Neural progenitor cell (in vitro differentiated cells): Measurements from ENCODE around the gene NLRC3. TPM values are rescaled to one million over a fixed set of nuclear protein-coding genes. Genes with fewer than 3 reads are reported as not detected.

Source experiments
- DNase-seq: peaks from one replicate; pipeline ENCODE4 v3.0.0-alpha.2; 2016; ENCODE audit warnings: low spot score
- H2AFZ ChIP-seq: fragments of 200-600 bp; sonication (generic); replicated peaks from 2 replicates; pipeline ENCODE4 v1.6.1; 2016; ENCODE audit warnings: antibody characterized with exemption
- H3F3A ChIP-seq: fragments of 200-600 bp; sonication (generic); 2 replicates; pipeline ENCODE4 v1.6.1; 2016; ENCODE audit warnings: antibody characterized with exemption, low read depth
- H3K27ac ChIP-seq: fragments of 200-600 bp; sonication (generic); 2 replicates; pipeline ENCODE4 v1.5.1; 2016; ENCODE audit warnings: mild to moderate bottlenecking
- H3K27me3 ChIP-seq: fragments of 200-600 bp; sonication (generic); 2 replicates; pipeline ENCODE4 v1.6.1; 2016; ENCODE audit warnings: mild to moderate bottlenecking, moderate library complexity
- H3K36me3 ChIP-seq: fragments of 200-600 bp; sonication (generic); 2 replicates; pipeline ENCODE4 v1.5.1; 2016
- H3K4me1 ChIP-seq: fragments of 200-600 bp; sonication (generic); 2 replicates; pipeline ENCODE4 v1.6.1; 2016; ENCODE audit warnings: mixed run types
- H3K4me2 ChIP-seq: fragments of 200-600 bp; sonication (generic); 2 replicates; pipeline ENCODE4 v1.6.1; 2016
- H3K4me3 ChIP-seq: fragments of 200-600 bp; sonication (generic); 2 replicates; pipeline ENCODE4 v1.5.1; 2016
- H3K79me2 ChIP-seq: fragments of 200-600 bp; sonication (generic); 2 replicates; pipeline ENCODE4 v1.6.1; 2016; ENCODE audit warnings: low read depth
- H3K9ac ChIP-seq: fragments of 200-600 bp; sonication (generic); 2 replicates; pipeline ENCODE4 v1.6.1; 2016
- H3K9me3 ChIP-seq: fragments of 200-600 bp; sonication (generic); 2 replicates; pipeline ENCODE4 v1.5.1; 2016; ENCODE audit warnings: low read depth
- H4K20me1 ChIP-seq: fragments of 200-600 bp; sonication (generic); 2 replicates; pipeline ENCODE4 v1.6.1; 2016; ENCODE audit warnings: low read depth
- H3K27ac Mint-ChIP-seq: 3 replicates; pipeline ENCODE4 v1.8.0; 2021; ENCODE audit warnings: mixed read lengths
- H3K27me3 Mint-ChIP-seq: 2 replicates; pipeline ENCODE4 v1.8.0; 2022; ENCODE audit warnings: low read depth, mild to moderate bottlenecking, inconsistent platforms, moderate library complexity, mixed read lengths; ENCODE audit not compliant: insufficient read depth
- H3K36me3 Mint-ChIP-seq: 3 replicates; pipeline ENCODE4 v1.8.0; 2021; ENCODE audit warnings: mixed read lengths
- H3K4me1 Mint-ChIP-seq: 3 replicates; pipeline ENCODE4 v1.8.0; 2021; ENCODE audit warnings: mixed read lengths
- H3K4me3 Mint-ChIP-seq: 3 replicates; pipeline ENCODE4 v1.8.0; 2021; ENCODE audit warnings: mild to moderate bottlenecking, moderate library complexity, mixed read lengths
- H3K9me3 Mint-ChIP-seq: 3 replicates; pipeline ENCODE4 v1.8.0; 2020; ENCODE audit warnings: mixed read lengths
- CTCF ChIP-seq: fragments of 200-600 bp; sonication (generic); IDR thresholded peaks from 2 replicates; pipeline ENCODE4 v1.5.1; 2017; ENCODE audit warnings: antibody characterized with exemption, mild to moderate bottlenecking
- EZH2 ChIP-seq: fragments of 200-600 bp; sonication (generic); IDR thresholded peaks from 2 replicates; pipeline ENCODE4 v1.6.1; 2017; ENCODE audit warnings: antibody characterized with exemption, mild to moderate bottlenecking, moderate library complexity
- EZH2phosphoT487 ChIP-seq: fragments of 200-600 bp; sonication (generic); IDR thresholded peaks from 2 replicates; pipeline ENCODE4 v1.6.1; 2017; ENCODE audit warnings: antibody characterized with exemption
- total RNA-seq: library from RNA; depleted of rRNA; stranded (reverse); fragments of >200 nt; gene quantifications from 2 replicates; pipeline ENCODE4 v1.2.3, GENCODE V29; 2015; ENCODE audit warnings: low replicate concordance

The NLRC3 gene
- total RNA-seq, 1 donor from 2014 or later = not detected

DNA sequence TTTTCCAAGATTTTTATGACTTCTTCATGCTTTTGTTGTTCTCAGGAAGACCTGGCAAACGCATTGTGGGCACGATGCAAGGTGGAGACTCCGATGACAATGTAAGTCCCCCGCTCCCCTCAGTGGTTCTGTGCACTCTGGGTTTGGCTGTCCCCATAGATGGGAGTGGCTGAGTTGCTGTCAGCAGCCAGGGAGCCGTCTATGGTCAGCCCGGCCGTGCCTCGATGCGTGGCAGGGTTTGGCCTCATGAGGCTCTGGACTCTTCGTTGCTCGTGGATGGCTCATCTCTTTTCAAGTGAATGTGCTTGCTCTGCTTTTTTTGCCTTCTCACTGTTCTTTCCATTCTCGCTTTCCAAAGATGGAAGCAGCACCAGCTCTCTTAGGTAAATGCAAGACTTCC lies 44.5 kb downstream of the NLRC3 start:
- DNase-seq = no peak
- Histone ChIP-seq H2AFZ (no peak overlapping the region), H3K4me2 (no peak overlapping the region), H3K79me2 (no peaks in the 10 kb centered on the region), H3K4me1 (no peaks in the 10 kb centered on the region), H3K36me3 (peaks cover 6% of the 10 kb centered on the region), H3K4me3 (no peak overlapping the region), H3K27ac (no peak overlapping the region), H3K27me3 (no peaks in the 10 kb centered on the region), H4K20me1 (no peaks in the 10 kb centered on the region), H3K9ac (no peak overlapping the region), H3K9me3 (no peaks in the 10 kb centered on the region), H3F3A (peaks cover 7% of the 10 kb centered on the region)
- no peak overlapping the region for H3K27ac Mint-ChIP-seq
- no peak for TF ChIP-seq EZH2phosphoT487
- no peak for TF ChIP-seq CTCF
- TF ChIP-seq EZH2 = no peak
- peaks cover under 1% of the 10 kb centered on the region for H3K9me3 Mint-ChIP-seq
- H3K4me1 Mint-ChIP-seq = no peaks in the 10 kb centered on the region
- peaks cover 2% of the 10 kb centered on the region for H3K27me3 Mint-ChIP-seq
- peaks cover 39% of the 10 kb centered on the region for H3K36me3 Mint-ChIP-seq
- no peak overlapping the region for H3K4me3 Mint-ChIP-seq

DNA sequence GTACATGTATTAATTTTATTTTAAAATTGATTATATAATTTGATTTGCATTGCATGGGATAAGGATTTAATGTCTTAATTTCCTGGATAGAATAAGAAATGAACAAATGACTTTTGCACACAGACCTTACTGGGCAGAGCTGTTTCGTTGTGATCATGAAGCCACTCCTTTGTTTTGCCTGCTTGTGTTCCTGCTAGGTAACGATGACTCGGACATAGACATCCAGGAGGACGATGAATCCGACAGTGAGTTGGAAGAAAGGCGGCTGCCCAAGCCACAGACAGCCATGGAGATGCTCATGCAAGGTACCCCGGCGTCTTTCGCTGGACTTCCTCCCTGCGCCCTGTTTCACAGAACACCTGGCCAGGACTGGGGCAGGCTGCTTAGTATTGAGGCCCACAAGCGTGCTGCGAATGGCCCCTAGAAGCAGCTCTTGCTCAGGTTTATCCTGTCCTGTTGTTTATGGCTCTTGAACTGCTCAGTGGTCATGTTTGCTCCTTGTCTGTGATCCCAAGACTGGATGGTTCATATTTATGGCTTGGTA lies 46.8 kb downstream of the NLRC3 start:
- Histone ChIP-seq H3K9me3 (no peaks in the 10 kb centered on the region), H3K27ac (no peak overlapping the region), H3K79me2 (no peaks in the 10 kb centered on the region), H2AFZ (no peak overlapping the region), H3K4me1 (no peaks in the 10 kb centered on the region), H3K9ac (no peak overlapping the region), H4K20me1 (no peaks in the 10 kb centered on the region), H3F3A (peaks cover 7% of the 10 kb centered on the region), H3K4me3 (no peak overlapping the region), H3K27me3 (no peaks in the 10 kb centered on the region), H3K36me3 (peaks cover 6% of the 10 kb centered on the region), H3K4me2 (no peak overlapping the region)
- Mint-ChIP-seq H3K27me3 (peaks cover 2% of the 10 kb centered on the region), H3K4me1 (no peaks in the 10 kb centered on the region), H3K9me3 (peaks cover 6% of the 10 kb centered on the region), H3K27ac (no peak overlapping the region), H3K4me3 (no peak overlapping the region), H3K36me3 (peaks cover 48% of the 10 kb centered on the region)
- no peak for DNase-seq
- TF ChIP-seq CTCF (no peak), EZH2phosphoT487 (no peak), EZH2 (no peak)

- peaks cover 2% of the 10 kb centered on the region for H3K27me3 Mint-ChIP-seq
Observed at GRCh38 chr16:3529175-3529574, 48.0 kb downstream of the NLRC3 start.

More at GRCh38 chr16:3529175-3529574, 48.0 kb downstream of the NLRC3 start:
- Histone ChIP-seq H3K27me3 (no peaks in the 10 kb centered on the region), H3K79me2 (no peaks in the 10 kb centered on the region), H2AFZ (no peak overlapping the region), H3K4me3 (no peak overlapping the region), H3K9me3 (no peaks in the 10 kb centered on the region), H3K36me3 (peaks cover 6% of the 10 kb centered on the region), H3K4me1 (no peaks in the 10 kb centered on the region), H3K27ac (no peak overlapping the region), H3K9ac (no peak overlapping the region), H4K20me1 (no peaks in the 10 kb centered on the region), H3K4me2 (no peak overlapping the region), H3F3A (peaks cover 7% of the 10 kb centered on the region)
- no peak overlapping the region for H3K4me3 Mint-ChIP-seq
- no peak for DNase-seq
- TF ChIP-seq CTCF (no peak), EZH2 (no peak), EZH2phosphoT487 (no peak)
- H3K4me1 Mint-ChIP-seq = no peaks in the 10 kb centered on the region
- H3K36me3 Mint-ChIP-seq = peaks cover 49% of the 10 kb centered on the region
- H3K9me3 Mint-ChIP-seq = peaks cover 6% of the 10 kb centered on the region
- H3K27ac Mint-ChIP-seq = no peak overlapping the region
